Measurements from ENCODE around the gene MYOT. TPM values are rescaled to one million over a fixed set of nuclear protein-coding genes. Genes with fewer than 3 reads are reported as not detected.

Gene MYOT
- total and polyA plus RNA-seq, 11 donors: 6.2 to 374 (median 27.7) TPM

GRCh38 chr5:137831105-137831504, 36.6 kb upstream of the MYOT start:
- Histone ChIP-seq H3K4me3 (no peak overlapping the region), H3K27me3 (no peaks in the 10 kb centered on the region), H3K4me1 (peaks cover 0 to 65% (median 18%) of the 10 kb centered on the region in 12 donors), H3K27ac (peak overlapping the region in 8 of 12 donors; percentile 35 to 93 (median 82)), H3K9me3 (peaks cover 0 to 6% (median 0%) of the 10 kb centered on the region in 12 donors), H3K36me3 (peaks cover 0 to 10% (median 0%) of the 10 kb centered on the region in 9 donors)
- DNase-seq (no peak), ATAC-seq (no peak)
- TF ChIP-seq CTCF (IDR thresholded peaks at IDR 0.05) (no peak), POLR2A (IDR thresholded peaks at IDR 0.05) (no peak)
- intact Hi-C loops (cut with DNase I): no loop called here
- 70 to 74% (median 70%) methylated on average over 2 of the region's 2 CpGs for WGBS, 4 donors

- peak in 2 of 4 donors; percentile 21 to 48 for ATAC-seq
These were observed 36.1 kb upstream of the MYOT start for GRCh38 chr5:137831526-137831925.

GRCh38 chr5:137832416-137832815, 35.2 kb upstream of the MYOT start:
- H3K4me3 ChIP-seq: no peak overlapping the region
- DNase-seq: no peak
- H3K9me3 ChIP-seq: no peaks in the 10 kb centered on the region
- H3K4me1 ChIP-seq: peaks cover 0 to 74% (median 21%) of the 10 kb centered on the region in 12 donors
- peak overlapping the region in 9 of 12 donors; percentile 27 to 93 (median 84) for H3K27ac ChIP-seq
- TF ChIP-seq POLR2A (IDR thresholded peaks at IDR 0.05): no peak
- TF ChIP-seq CTCF (IDR thresholded peaks at IDR 0.05): no peak
- WGBS, 4 donors: 39 to 60% (median 51%) methylated on average over 1 of the region's 1 CpG
- no peaks in the 10 kb centered on the region for H3K27me3 ChIP-seq
- intact Hi-C loops (cut with DNase I): no loop called here
- ATAC-seq: no peak
- peaks cover 0 to 10% (median 0%) of the 10 kb centered on the region in 9 donors for H3K36me3 ChIP-seq

More at GRCh38 chr5:137831526-137831925, 36.1 kb upstream of the MYOT start:
- TF ChIP-seq POLR2A (IDR thresholded peaks at IDR 0.05) (no peak), CTCF (IDR thresholded peaks at IDR 0.05) (peak in 8 of 12 donors; percentile 12 to 41 (median 28))
- Histone ChIP-seq H3K36me3 (peaks cover 0 to 10% (median 0%) of the 10 kb centered on the region in 9 donors), H3K9me3 (peaks cover 0 to 2% (median 0%) of the 10 kb centered on the region in 12 donors), H3K27ac (peak overlapping the region in 8 of 12 donors; percentile 28 to 93 (median 81)), H3K4me1 (peaks cover 0 to 69% (median 20%) of the 10 kb centered on the region in 12 donors), H3K4me3 (no peak overlapping the region), H3K27me3 (no peaks in the 10 kb centered on the region)
- 51 to 70% (median 65%) methylated on average over 3 of the region's 3 CpGs for WGBS, 4 donors
- no peak for DNase-seq
- intact Hi-C loops (cut with DNase I): no loop called here

- TF ChIP-seq CTCF (IDR thresholded peaks at IDR 0.05) (no peak), POLR2A (IDR thresholded peaks at IDR 0.05) (no peak)
- no peaks in the 10 kb centered on the region for H3K9me3 ChIP-seq
- peaks cover 0 to 10% (median 0%) of the 10 kb centered on the region in 9 donors for H3K36me3 ChIP-seq
- H3K27me3 ChIP-seq: no peaks in the 10 kb centered on the region
- peaks cover 0 to 70% (median 21%) of the 10 kb centered on the region in 12 donors for H3K4me1 ChIP-seq
- ATAC-seq: no peak
- intact Hi-C loops (cut with DNase I): no loop called here
- DNase-seq: no peak
- WGBS, 4 donors: 50 to 56% (median 52%) methylated on average over 1 of the region's 1 CpG
- peak overlapping the region in 10 of 12 donors; percentile 27 to 93 (median 76) for H3K27ac ChIP-seq
- H3K4me3 ChIP-seq: no peak overlapping the region
These were observed 34.2 kb upstream of the MYOT start for GRCh38 chr5:137833463-137833862.

Measured in heart left ventricle (tissue), 16 donors.